Measurements from ENCODE around the gene PHF21B. TPM values are rescaled to one million over a fixed set of nuclear protein-coding genes. Genes with fewer than 3 reads are reported as not detected.
"Not testable (repeated sequence)": the region's sequence is repeated elsewhere in the genome, so short reads cannot be mapped to it uniquely, and the experiment has no call there.

Gene PHF21B
- total RNA-seq, 1 experiment from 2014 or later: 20.2 TPM

DNA sequence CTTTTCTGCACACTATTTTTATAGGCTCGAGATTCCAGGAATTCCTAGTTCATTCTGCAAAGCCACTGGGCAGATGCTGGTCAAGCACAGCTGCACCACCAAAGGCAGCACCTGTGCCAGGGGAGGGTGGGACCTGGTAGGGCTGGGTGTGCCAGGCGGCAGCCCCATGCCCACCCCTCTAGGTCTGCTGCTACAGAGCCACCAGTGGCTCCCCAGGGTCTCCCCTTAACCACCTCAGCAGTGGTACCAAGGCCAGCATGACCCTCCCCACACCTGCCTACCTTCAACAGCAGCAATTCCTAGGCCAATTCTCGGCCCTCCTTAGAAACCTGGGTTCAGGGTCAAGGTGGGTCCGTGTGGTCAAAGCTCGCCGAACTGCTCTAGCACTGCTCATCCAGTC is 39.5 kb downstream of the PHF21B start:
- Histone ChIP-seq H3K27me3 (ENCODE audit: control insufficient read depth, insufficient read depth, low read length) (no peaks in the 10 kb centered on the region), H3K36me3 (replicated peaks; ENCODE audit: control insufficient read depth, insufficient read depth, low read length) (peaks cover 12% of the 10 kb centered on the region), H3K4me3 (ENCODE audit: insufficient read depth, low read depth, low read length) (no peak overlapping the region)
- no peak for DNase-seq

DNA sequence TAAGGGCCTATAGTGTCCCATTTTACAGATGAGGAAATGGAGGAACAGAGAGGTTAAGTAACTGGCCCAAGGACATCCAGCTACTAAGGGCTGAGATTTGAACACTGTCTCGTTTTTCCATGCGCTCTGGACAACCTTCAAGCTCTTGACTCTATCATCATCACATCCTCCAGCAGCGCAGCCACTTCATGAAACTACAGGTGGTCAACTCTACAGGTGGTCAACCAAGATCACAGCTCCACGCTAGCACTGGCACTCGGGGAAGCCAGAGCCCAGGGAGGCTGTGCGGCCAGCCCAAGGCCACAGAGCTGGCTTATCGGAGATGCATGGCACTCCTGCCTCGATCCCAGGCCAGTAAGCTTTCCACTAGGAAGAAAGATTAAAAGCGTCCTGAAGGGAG is 40.0 kb downstream of the PHF21B start:
- DNase-seq: no peak
- Histone ChIP-seq H3K4me3 (ENCODE audit: insufficient read depth, low read depth, low read length) (no peak overlapping the region), H3K27me3 (ENCODE audit: control insufficient read depth, insufficient read depth, low read length) (no peaks in the 10 kb centered on the region), H3K36me3 (replicated peaks; ENCODE audit: control insufficient read depth, insufficient read depth, low read length) (peaks cover 12% of the 10 kb centered on the region)

DNA sequence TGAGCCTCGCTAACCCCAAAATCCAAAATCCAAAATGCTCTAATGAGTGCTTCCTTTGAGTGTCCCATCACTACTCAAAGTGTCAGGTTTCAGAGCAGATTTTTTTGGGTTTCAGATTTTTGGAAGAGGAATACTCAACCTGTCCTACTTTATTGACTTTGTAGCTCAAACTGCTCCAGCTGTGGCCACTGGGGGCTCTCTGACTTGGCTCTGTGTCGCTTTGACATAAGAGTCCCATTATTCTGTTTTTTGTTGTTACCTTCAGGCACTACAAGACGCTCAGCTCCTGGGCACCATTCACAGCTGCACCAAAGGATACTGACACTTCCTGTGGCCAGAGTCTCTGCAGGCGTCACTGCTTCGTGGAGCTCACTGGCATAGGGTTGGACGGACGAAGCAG is 41.1 kb downstream of the PHF21B start:
- Histone ChIP-seq H3K36me3 (replicated peaks; ENCODE audit: control insufficient read depth, insufficient read depth, low read length) (peaks cover 14% of the 10 kb centered on the region), H3K27me3 (ENCODE audit: control insufficient read depth, insufficient read depth, low read length) (no peaks in the 10 kb centered on the region), H3K4me3 (ENCODE audit: insufficient read depth, low read depth, low read length) (no peak overlapping the region)
- DNase-seq: peak; percentile 72

DNA sequence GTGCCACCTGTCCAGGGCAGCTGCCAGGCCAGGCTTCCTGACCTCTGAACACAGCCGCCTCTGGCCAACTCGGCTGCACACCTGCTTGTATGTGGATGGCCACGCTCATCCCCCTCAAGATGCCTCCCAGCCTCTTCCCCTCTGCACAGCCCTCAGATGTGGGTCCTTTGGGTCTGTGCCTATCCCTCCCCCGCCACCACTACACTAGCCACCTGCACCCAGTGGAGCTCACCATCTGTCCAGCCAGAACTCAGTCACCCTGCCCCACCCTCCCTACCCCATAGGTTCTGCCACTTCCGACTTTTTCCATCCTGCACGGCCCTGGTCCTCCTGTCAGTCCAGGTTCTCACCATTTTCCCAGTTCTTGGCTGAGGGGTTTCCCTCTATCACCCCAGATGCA is 44.6 kb downstream of the PHF21B start:
- no peak for DNase-seq
- Histone ChIP-seq H3K36me3 (replicated peaks; ENCODE audit: control insufficient read depth, insufficient read depth, low read length) (peaks cover 6% of the 10 kb centered on the region; the same call in 1 of the 2 replicates), H3K27me3 (ENCODE audit: control insufficient read depth, insufficient read depth, low read length) (no peaks in the 10 kb centered on the region), H3K4me3 (ENCODE audit: insufficient read depth, low read depth, low read length) (no peak overlapping the region)

DNA sequence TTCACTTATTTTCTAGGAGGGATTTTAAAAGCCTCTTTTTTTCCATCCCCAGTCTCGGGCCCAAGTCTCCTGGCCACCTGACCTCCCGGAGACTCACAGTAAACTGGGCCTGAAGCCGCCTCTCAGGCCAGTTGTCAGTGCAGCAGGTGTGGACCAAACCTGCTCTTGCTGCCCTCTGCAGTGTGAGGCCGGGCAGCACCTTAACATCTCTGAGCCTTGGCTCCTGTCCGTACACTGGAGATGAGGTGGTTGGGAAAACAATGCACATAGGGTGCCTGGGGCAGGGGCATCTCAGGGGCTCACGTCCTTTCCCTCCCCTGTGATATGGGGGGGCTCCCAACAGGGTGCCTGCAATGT is 45.1 kb downstream of the PHF21B start:
- H3K36me3 ChIP-seq (replicated peaks; ENCODE audit: control insufficient read depth, insufficient read depth, low read length): peaks cover 6% of the 10 kb centered on the region; the same call in 1 of the 2 replicates
- peak; percentile 77 for DNase-seq
- no peak overlapping the region for H3K4me3 ChIP-seq (ENCODE audit: insufficient read depth, low read depth, low read length)
- H3K27me3 ChIP-seq (ENCODE audit: control insufficient read depth, insufficient read depth, low read length): no peaks in the 10 kb centered on the region

DNA sequence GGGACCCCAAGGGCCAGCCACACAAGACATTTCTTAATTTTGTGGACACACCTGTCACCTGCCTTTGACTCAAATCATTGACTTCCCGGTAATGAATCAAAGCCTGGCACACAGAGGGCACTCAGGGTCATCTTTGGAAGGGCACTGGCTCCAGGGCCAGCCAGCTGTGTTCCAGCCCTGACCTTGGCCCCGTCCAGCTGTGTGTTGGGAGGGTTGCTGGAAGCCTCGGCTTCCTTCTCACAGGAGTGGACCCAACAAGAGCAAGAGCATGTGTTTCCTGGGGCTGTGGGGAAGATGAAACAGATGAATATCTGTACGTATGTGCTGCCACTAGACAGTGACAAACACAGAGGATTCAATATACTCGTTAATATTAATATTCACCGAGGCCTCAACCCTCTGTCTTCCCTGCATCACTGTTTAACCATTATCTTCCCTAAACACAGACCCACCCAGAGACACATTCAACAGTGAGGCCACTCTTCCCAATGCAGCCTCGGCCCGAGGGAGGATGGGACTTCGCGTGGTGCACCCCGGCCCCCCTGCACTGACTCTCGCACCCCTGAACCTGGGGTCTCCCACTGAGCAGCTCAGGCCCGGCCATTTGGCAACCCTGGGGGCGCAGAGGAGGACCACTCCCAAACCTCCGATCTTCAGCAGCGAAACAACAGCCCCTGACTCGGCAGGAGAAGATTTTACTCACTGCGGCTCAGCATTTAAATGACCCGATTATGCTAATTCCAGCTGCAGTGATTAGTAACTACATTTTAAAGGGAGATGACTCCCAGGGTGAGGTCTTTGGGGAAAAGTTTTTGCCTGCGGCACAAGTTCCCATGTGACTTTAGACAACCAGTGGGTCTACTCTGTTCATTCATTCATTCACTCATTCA is 45.7 kb downstream of the PHF21B start:
- Histone ChIP-seq H3K27me3 (ENCODE audit: control insufficient read depth, insufficient read depth, low read length) (no peaks in the 10 kb centered on the region), H3K36me3 (replicated peaks; ENCODE audit: control insufficient read depth, insufficient read depth, low read length) (peaks cover 6% of the 10 kb centered on the region; the same call in 1 of the 2 replicates), H3K4me3 (ENCODE audit: insufficient read depth, low read depth, low read length) (no peak overlapping the region)
- peak; percentile 75 for DNase-seq

DNA sequence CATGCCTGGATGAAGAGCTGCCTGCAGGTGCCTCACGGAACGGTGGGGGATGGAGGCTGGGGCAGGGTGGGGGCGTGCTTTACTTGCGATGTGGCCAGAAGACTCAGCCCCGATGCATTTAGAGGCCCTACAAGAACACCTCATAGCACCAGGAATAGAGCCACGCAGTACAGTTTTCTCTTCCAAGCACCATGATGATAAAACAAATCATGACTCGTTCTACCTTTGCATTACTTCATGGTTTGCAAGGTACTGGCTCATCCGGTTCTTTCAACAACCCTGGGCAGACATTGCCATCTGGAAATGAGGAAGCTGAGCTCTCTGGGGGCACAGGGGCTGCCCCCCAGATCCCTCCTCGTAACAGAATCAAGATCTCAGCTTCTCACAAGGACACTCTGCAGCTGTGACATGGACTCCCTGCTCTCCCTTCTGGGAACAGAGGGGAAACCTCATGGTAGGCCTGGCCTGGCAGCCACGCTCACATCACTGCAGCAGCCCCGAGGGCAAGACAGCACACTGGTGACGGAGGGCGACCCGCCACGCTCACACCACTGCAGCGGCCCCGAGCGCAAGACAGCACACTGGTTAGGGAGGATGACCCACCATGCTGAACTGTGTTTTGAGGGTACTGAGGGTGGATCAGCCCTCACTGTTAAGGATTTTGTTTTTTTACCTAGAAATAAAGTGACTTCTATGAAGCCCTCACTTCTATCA is 46.9 kb downstream of the PHF21B start:
- DNase-seq: no peak
- Histone ChIP-seq H3K27me3 (ENCODE audit: control insufficient read depth, insufficient read depth, low read length) (no peaks in the 10 kb centered on the region), H3K4me3 (ENCODE audit: insufficient read depth, low read depth, low read length) (no peak overlapping the region), H3K36me3 (replicated peaks; ENCODE audit: control insufficient read depth, insufficient read depth, low read length) (peaks cover 6% of the 10 kb centered on the region; the same call in 1 of the 2 replicates)

DNA sequence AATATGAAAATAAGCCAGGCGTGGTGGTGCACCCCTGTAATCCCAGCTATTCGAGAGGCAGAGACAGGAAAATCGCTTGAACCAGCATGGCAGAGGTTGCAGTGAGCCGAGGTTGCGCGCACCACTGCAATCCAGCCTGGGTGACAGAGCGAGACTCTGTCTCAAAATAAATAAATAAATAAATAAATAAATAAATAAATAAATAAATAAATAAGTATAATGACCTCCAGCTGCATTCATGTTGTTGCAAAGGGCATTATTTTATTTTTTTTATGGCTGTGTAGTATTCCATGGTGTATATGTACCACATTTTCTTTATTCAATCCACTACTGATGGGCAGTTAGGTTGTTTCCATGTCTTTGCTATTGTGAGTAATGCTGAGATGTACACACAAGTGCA is 48.1 kb downstream of the PHF21B start:
- H3K27me3 ChIP-seq (ENCODE audit: control insufficient read depth, insufficient read depth, low read length); DNase-seq; H3K4me3 ChIP-seq (ENCODE audit: insufficient read depth, low read depth, low read length); H3K36me3 ChIP-seq (replicated peaks; ENCODE audit: control insufficient read depth, insufficient read depth, low read length): not testable (repeated sequence)

DNA sequence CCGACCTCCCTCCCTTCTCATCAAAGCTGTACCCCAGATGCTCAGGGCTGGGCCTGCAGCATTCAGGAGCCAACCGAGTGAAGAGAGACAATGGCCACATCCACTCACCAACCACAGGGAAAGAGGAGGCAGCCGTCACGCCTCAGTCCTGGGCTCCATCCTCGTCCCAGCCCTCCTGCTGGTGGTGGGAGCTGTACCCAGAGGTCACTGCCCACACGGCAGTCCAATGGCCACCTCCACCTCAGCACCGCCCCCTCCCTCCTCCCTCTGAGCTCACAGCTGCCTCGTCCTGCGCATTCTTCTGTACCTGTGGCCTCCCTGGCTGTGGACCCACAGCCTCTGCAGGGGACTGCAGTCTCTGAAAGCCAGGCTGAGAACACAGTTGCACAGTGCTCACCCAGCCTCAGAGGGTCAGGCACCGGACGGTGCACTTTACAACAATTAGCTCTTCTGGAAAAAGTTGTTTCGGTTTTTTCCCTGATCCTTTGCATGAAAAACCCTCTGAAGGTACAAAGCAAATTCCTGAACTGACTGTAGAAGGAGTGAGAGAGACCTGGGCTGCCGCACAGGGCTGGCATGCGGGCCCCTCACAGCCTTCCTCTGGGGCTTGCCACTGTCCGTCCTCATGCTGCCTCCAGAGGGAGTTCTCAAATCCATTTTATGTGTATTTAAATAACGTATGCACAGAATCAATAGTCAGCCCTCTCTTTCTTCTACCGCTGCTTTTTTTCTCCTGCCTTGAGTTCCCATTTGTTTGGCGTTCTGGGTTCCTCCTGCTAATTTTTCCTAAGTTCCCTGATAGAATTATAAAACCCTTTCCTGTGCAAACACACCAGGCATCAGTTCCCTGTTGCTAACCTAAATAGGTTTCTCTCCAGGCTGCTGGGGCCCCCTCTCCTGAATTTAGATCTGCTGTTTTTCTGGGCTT is 52.7 kb downstream of the PHF21B start:
- Histone ChIP-seq H3K27me3 (ENCODE audit: control insufficient read depth, insufficient read depth, low read length) (no peaks in the 10 kb centered on the region), H3K4me3 (ENCODE audit: insufficient read depth, low read depth, low read length) (no peak overlapping the region), H3K36me3 (replicated peaks; ENCODE audit: control insufficient read depth, insufficient read depth, low read length) (no peaks in the 10 kb centered on the region; the same call in 1 of the 2 replicates)
- peak; percentile 89 for DNase-seq

DNA sequence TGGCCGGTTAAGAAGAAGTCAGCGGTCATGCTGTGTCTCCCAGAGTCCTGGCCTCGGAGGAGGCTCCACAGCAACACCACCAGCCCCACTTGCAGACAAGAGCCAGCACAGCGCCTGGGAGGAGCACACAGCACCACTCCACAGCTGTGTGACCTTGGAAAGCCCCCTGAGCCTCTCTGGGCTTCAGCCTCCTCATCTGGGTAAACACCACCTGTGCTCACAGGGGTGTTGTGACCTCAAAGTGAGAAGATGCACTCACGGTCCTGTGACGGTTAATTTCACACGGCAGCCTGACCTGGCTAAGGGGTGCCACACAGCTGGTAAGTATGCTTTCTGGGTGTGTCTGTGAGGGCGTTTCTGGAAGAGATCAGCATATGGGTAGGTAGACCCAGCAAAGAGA is 54.7 kb downstream of the PHF21B start:
- Histone ChIP-seq H3K36me3 (replicated peaks; ENCODE audit: control insufficient read depth, insufficient read depth, low read length) (peaks cover 6% of the 10 kb centered on the region), H3K27me3 (ENCODE audit: control insufficient read depth, insufficient read depth, low read length) (no peaks in the 10 kb centered on the region), H3K4me3 (ENCODE audit: insufficient read depth, low read depth, low read length) (no peak overlapping the region)
- no peak for DNase-seq

DNA sequence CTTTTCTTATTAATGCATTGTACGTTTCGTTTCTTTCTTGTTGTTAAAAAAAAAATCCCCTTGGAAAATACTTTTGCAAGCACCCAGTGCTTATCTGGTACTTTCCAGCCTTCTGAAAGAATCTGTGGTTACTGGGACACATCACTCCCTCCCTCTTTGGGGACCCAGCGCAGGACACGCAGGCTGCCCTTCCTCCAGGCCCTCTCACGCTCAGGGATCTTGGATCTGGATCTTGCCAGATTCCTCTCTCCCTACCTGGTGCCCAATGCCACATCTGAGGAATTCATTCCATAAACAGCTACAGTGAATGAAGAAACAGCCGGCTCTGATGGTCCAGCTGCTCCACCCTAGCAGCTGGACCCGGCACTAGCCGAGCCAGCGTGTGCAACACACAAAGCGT is 55.7 kb downstream of the PHF21B start:
- Histone ChIP-seq H3K27me3 (ENCODE audit: control insufficient read depth, insufficient read depth, low read length) (no peaks in the 10 kb centered on the region), H3K4me3 (ENCODE audit: insufficient read depth, low read depth, low read length) (no peak overlapping the region), H3K36me3 (replicated peaks; ENCODE audit: control insufficient read depth, insufficient read depth, low read length) (peaks cover 6% of the 10 kb centered on the region)
- DNase-seq: peak; percentile 53

DNA sequence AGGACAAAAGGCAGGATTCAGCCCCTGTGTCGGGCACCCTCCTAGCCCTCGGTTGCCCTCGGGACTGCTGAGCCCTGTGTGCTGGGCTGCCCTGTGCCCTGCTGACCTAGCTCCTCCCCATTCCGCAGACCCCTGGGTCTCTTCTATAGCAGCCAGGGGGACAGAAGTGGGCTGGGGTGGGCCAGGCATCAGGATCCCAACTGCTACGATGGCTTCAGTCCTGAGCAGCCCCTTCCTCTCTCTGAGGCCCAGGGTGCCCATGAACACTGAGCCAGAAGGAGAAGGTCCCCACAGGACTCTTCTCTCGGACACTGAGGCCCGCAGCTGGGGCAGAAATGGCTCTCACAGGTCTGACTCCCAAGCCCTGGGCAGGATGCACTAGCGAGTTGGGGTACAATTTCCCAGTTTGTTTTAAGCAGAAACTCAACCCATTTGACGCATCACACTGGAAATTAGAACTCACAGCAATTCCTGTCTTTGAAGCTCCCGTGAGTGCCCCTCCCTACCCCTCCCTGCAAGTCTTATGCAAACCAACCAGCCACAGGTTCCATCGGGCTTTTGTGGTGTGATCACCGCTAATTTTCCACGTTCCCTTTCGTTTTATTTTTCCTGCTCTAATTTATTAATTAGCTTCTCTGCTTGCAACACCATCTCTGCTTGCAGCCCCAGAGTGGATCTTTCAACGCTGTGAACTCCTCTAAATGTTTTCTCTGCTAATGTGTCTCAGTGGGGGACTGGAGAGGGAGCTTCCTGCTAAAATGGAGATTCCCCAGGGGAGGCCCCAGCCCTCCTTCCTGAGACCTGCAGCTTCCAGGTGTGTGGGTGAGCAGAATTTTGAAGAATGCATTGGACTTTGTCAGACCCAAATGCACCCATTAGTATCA is 56.7 kb downstream of the PHF21B start:
- Histone ChIP-seq H3K36me3 (replicated peaks; ENCODE audit: control insufficient read depth, insufficient read depth, low read length) (peaks cover 6% of the 10 kb centered on the region), H3K27me3 (ENCODE audit: control insufficient read depth, insufficient read depth, low read length) (no peaks in the 10 kb centered on the region), H3K4me3 (ENCODE audit: insufficient read depth, low read depth, low read length) (no peak overlapping the region)
- DNase-seq: peak; percentile 79

DNA sequence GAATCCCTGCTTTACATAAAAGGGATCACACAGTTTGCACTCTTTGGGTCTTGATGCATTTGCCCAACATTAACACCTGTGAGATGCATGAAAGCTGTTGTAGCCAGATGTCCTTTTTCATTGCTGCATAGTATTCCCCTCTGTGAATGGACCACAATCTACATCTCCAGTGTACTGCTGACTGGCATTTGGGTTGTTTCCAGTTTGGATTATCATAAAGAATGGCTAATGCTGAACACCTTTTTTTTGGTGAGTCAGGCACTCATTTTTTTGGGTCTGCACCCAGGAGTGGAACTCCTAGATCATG is 58.3 kb downstream of the PHF21B start:
- DNase-seq: no peak
- Histone ChIP-seq H3K4me3 (ENCODE audit: insufficient read depth, low read depth, low read length) (no peak overlapping the region), H3K36me3 (replicated peaks; ENCODE audit: control insufficient read depth, insufficient read depth, low read length) (peaks cover 6% of the 10 kb centered on the region), H3K27me3 (ENCODE audit: control insufficient read depth, insufficient read depth, low read length) (no peaks in the 10 kb centered on the region)

Measured in H7 (cell line).